Right renal pelvis (tissue), 4 donors: ENCODE results near the gene GCNT4. TPM values are rescaled to one million over a fixed set of nuclear protein-coding genes. Genes with fewer than 3 reads are reported as not detected.
"Not testable (repeated sequence)": the region's sequence is repeated elsewhere in the genome, so short reads cannot be mapped to it uniquely, and the experiment has no call there.

Source experiments
- DNase-seq, 4 donors: peaks; one replicate each; pipeline ENCODE4 v3.0.0-alpha.2; 2013; ENCODE audit warnings: low read depth in 4 of 4, low spot score in 3 of 4, missing footprints in 1 of 4
- polyA plus RNA-seq, 4 donors: library from polyadenylated mRNA; unstranded; fragments of 120-200 nt; gene quantifications; one replicate each; pipeline ENCODE4 v1.2.1, GENCODE V29; 2013; ENCODE audit not compliant: insufficient read length in 4 of 4

Gene GCNT4, protein sequence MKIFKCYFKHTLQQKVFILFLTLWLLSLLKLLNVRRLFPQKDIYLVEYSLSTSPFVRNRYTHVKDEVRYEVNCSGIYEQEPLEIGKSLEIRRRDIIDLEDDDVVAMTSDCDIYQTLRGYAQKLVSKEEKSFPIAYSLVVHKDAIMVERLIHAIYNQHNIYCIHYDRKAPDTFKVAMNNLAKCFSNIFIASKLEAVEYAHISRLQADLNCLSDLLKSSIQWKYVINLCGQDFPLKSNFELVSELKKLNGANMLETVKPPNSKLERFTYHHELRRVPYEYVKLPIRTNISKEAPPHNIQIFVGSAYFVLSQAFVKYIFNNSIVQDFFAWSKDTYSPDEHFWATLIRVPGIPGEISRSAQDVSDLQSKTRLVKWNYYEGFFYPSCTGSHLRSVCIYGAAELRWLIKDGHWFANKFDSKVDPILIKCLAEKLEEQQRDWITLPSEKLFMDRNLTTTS
- polyA plus RNA-seq, result 10 to 100 TPM; 10.6 to 23.8 (median 15.7) TPM

DNA sequence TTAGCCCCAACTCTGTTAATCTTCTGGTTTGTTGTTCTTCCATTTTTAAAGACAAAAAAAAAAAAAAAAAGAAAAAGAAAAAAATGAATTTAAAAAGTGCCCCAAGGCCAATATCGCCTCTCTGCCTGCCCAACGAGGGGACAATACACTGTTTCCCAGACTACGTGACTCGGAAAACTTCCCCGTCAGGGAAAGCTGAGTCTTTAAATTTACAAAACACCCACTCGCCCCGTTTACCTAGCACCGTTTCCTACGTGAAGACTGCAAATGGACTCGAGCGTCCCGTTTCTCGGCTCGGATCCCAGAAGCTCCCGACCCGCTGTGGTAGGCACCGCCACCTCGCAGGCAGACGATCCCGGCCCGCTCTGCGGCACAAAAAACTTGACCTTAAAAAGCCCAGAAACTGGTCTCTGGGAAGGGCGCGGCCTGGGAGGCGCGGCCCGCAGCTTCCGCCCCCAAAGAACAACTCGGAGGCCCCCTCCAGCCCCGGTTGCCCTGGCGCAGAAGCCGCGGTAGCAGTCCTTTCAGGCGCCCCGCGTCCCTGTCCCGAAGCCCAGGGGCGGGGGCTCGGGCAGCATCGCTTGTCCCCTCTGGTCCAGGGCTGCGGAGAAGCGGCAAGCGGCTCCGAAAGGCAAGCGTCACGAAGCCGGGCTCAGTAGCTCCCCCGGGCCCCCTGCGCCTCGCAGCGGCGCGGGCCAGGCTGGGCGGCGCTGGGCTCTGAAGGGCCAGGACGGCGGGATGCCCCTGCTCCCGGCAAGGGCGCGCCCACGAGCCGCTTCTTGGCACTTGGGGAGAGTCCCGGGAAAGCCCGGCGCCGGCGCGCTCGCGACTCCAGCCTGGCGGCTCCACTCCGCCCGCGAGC is at the start of gene GCNT4:
TSS of gene GCNT4 (minus strand) at position 367 of the 862 bp plus-strand sequence. CDS start 22,521 bp downstream, outside the sequence.
- DNase-seq, result peak in 1 of 4 donors; percentile 19

DNA sequence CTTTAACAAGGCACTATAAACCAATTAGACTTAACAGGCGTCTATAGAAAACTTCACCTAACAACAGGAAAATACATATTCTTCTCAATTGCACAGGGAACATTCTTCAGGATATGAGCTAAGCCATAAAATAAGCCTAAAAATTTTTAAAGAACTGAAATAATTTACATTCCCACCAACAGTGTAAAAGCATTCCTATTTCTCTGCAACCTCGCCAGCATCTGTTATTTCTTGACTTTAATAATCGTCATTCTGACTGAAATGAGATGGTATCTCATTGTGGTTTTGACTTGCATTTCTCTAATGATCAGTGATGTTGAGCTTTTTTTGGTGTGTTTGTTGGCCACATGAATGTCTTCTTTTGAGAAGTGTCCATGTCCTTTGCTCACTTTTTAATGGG is 43.6 kb upstream of the GCNT4 start:
- not testable (repeated sequence) for DNase-seq

DNA sequence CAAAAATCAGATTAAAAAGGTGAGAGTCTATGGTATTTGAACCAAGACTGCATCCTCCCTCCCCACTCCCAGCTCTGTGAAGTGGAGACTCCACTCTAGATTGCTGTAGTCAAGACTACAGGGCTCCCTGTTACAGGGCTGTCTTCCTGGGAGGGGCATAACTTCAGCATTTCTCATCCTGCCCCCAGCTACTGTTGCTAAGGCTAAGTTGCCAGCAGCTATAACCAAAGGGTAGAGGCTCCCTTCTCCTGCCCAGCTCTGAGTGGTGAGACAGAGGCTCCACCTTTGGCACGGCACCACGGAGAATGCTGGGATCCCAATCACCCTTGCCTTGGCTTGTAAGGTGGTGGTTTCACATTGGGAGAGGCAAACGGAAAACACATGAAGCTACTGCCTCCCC is 39.2 kb upstream of the GCNT4 start:
- DNase-seq, result no peak

DNA sequence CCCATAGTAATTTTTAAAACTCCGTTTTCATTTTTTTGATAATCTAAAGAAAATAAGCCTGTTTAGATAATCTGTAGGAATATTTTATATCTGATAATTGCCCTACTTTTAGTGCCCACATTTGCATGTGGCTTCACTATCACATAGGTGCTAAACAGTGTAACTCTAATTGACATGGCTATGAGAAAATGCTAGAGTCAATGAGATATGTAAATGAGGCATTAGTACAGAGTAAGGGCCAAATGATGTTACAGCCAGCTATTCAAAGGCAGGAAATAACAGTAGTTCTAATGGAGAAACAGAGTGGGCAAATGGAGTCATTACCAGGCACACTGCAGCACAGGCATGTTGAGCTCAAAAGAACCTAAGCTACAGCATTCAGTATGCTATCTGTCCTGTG is 37.3 kb upstream of the GCNT4 start:
- no peak for DNase-seq

DNA sequence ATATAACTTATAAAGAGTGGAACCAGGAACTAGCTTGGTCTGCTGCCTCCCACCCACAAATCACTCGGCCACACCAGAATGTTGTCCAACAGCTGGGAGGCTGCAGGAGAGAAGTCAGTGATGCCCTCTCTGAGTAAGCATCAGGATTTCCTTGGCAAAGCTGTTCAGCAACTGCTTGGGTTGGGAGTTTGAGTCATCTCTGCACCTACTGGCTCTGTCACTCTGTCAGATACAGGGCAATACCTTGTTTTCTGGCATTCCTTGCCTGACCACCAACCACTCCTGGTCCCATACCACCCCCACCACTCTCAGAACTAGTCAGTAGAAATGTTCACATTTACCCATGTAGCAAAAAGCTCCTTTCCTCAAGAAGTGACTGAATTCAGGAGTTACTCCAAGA is 36.8 kb upstream of the GCNT4 start:
- no peak for DNase-seq

DNA sequence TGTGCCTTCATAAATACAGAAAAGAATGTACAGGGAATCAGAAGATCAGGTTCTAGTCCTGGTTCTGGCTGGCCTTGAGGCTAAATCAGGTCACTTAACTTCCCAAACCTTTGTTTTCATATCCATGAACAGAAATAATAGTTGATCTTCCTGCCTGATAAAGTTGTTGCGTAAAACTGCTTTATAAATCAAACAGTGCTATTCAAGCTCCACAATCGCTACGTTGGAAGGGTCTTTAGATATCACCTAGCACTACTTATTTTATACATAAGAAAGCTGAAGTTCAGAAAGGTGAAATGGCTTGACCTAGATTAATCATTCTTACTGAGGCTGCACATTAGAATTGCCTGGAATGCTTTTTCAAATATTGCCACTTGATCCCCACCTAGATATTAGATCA is 36.3 kb upstream of the GCNT4 start:
- no peak for DNase-seq

DNA sequence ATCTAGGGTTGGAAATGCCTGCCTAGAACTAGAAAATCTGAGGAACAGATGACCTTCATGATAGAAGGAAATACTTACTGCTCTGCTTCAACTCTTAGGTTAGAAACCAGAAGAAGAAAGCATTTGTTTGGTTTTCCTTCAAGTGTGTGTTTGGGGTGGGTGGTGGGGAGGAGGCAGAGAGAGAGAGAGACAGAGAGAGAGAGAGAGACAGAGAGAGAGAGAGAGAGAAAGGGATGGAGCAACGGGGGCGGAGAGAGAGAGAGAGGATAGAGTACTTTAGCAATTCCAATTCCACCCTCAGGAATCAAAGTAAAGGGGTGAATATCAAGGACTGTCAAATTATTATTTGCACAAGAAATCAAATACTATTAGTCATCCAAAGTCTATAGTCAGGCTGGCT is 29.2 kb upstream of the GCNT4 start:
- no peak for DNase-seq

DNA sequence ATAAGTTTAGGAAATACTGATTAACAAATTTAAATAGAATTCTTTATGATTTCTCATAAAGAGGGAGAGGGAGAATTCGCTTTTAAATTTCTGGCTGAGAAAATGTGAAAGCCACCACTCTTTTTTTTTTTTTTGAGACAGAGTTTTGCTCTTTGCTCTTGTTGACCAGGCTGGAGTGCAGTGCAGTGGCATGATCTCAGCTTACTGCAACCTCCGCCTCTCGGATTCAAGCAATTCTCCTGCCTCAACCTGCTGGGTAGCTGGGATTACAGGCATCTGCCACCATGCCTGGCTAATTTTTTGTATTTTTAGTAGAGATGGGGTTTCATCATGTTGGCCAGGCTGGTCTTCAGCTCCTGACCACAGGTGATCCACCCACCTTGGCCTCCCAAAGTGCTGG is 27.0 kb upstream of the GCNT4 start:
- not testable (repeated sequence) for DNase-seq

DNA sequence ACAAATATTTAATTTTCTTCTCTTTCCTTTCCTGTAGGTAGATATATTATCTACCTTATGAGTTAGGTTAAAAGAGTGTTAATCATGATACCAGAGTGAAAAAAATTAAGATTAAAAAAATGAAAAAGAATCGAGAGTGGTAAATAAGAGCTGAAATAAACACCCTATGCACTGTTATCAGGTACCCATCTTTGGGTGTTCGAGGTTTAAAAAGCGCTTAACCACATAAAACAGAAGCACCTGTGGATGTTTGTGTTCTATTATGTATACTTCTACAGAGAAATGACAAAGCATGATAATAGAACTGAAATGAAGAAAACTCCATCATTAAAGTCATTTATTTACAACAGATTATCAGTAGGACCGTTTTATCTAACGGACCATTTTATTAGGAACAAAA is 25.7 kb upstream of the GCNT4 start:
- no peak for DNase-seq

DNA sequence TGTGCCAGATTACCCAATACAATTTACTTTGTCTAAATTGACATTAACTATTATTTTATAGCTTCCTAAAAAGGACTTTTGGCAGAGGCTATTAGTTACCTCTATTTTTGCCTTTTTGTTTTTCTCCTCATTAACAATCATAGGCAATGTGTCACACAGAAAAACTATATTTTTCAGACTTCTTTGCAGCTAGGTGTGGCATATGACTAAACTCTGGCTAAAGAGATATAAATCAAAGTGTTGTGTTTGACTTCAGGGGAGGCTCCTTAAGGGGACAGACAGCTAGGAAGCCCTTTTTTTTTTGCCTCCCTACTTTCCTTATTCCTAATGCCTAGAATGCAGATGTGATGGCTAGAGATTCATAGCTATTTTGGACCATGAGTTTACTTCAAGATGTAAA is 19.7 kb upstream of the GCNT4 start:
- no peak for DNase-seq

DNA sequence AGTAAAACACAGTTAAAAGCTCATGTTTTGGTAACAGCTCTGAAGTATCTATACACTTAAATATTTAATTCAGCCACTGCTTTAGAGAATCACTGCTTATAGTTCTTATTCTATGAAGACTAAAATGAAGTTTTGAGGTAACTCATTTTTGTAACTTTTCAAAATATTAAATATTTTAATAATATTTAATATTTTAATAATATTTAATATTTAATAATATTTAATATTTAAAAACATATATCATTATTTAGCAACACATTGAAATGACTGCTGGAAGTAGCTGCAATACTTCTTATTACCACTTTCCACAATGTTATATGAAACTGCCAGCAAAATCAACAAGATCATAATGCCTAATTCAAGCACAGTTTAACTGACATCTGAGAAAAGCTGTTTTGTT is 18.7 kb upstream of the GCNT4 start:
- no peak for DNase-seq

DNA sequence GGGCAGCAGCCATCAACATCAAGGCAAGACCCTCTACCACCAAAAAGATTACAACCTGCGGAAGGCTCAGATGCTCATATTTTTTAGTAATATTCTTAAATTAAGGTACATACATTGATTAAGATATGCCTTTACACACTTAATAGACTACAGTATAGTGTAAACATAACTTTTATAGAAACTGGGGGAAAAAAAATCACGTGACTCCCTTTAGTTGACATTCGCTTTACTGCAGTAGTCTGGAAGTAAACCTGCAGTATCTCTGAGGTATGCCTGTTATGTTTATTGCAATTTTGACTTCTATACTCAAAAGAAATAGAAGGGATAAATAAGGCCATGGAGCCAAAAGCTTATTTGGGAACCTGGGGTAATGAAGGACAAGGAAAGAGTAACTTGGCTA is 15.1 kb upstream of the GCNT4 start:
- no peak for DNase-seq

DNA sequence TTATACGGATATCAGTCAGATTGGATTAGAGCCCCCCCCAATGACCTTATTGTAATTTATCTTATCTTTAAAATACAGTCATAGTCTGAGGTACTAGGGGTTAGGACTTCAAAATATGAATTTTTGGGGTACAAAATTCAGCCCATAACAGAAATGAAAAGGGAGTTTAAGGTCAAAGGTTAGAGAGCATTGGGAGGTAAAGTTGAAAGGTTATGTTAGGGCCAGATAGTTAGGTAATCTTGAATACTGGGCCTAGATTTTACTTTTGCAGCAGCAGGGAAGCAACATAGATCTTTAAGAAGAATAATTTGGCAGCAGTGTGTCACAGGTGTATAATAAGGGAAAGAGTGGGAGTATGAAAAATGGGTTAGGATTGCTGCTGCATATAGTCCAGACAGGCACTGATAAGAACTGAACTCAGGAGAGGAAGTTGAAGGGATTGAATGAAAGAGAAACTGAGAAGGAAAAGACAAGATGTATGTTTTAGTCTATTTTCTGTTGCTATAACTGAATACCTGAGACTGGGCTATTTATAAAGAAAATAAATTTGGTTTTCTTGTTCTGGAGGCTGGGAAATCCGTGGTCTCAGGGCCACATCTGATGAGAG is 10.7 kb upstream of the GCNT4 start:
- no peak for DNase-seq

DNA sequence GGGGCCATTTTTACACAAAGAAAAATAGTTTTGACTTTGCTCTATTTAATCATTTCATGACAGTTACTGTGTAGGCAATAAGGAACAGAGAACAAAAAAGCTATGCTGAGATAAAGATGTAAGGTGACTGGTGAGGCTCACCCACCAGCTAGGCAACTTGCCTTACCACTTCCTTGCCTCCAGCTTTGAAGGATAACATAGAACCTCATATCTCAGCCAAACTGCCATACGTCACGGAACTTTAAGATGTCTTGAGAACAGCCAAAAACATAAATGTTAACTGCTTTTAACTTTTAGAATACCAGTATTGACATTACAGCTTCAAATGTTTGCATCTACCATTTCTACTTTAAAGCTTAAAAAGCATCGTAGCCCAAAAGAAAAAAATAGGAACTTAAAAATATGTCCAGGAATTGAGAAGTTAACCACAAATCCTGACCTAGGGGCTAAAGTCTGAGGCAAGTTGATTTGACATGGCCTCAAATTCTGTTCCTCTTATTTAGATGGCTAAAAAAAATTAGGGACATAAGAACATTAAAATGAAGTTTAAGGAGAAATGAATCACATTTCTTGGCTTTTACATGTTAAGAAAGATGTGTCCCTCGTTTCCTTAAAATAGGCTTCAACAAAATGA is 7.7 kb upstream of the GCNT4 start:
- DNase-seq, result no peak

DNA sequence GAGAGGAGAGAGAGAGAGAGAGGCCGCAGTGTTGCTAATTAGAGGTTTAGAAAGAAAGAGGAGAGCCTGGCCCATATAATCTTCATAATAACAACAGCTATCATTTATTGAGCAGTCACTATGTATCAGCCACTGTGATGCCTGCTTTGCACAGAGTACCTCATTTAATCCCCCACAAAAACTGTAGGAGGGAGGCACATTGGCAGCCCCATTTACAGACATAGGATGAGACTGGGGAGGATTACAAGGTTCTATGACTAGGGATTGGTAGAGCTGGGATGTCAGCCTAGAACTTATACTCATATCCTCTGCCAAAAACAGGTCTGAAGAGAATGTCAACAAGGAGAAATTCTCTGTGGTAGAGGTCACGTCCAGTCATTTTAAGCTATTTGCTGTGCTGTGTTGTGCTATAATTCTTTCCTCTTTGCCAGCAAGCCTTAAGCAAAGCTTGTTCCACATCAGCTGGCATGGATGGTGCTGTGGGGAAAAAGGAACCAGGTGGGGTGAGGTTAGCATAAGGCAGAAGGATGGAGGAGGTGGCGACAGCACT is 6.7 kb upstream of the GCNT4 start:
- DNase-seq, result no peak

DNA sequence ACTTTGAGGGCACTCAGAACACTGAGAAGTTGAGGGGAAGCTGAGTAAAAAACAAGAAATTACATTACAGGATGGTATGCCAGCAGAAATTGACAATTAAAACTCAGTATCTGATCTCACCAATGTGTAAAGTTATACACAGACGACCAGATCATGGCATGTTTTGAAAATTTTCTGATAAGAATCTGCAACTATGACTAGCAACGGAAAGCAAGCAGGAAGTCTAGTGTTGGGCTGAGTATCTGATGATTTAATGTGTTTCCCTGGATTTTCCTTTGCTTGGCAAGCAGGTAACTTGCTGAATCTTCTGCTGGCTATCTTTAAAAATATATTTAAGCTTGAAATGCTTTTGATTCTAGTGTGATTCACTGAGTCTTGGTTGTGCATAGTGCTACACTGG is 5.2 kb upstream of the GCNT4 start:
- no peak for DNase-seq

DNA sequence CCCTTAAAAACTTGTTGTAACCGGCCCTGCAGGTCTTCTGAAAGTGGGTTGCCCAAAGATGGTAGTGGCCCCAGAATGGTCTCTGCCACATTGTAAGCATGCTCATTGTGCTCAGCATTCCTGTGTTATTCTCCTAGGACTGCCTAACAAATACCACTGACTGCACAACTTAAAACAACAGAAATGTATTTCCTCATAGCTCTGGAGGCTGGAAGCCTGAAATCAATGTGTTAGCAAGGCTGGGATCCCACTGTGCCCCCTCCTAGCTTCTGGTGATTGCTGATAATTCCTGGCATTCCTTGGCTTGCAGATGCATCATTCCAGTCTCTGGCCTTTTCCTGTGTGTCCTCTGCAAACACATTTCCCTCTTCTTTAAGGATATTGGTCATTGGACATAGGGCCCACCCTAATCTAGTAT is 3.4 kb upstream of the GCNT4 start:
- DNase-seq, result no peak

DNA sequence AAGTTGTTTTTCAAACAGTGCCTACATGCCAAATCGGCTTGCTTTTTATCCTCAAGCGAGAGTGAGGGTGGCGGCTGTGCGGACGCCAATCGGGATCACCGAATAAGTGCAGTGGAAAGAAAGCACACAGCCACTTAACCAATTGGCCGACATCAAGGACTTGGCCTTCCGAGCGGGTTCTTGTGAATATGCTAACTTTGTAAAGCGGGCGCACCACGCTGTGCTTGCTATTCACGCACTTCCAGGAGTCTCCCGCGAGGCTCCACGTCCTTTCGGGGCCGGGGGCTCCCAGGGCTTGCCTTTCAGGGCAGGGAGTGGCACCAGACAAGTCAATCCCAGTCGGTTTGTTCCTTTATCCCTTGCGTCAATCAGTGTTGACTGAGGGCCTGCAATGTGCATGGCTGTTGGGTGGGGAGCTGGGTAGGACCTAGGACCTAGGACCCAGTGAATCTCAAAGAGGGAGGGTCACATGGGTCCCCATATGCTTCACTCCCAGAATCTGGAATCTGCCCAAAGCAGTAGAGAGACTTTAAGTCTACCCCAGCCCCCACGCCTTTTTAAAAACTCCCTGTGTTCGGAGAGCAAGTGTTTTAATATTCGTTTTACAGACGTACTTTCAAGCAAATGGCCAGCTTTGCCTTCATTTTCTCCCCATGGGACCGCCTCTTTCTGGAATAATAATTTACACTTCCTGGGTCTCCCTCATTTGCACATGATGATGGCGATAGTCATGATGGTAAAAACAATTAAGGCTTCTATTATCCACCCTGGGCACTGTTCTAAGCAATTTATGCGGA is 2.0 kb upstream of the GCNT4 start:
- DNase-seq, result peak in 1 of 4 donors; percentile 31

DNA sequence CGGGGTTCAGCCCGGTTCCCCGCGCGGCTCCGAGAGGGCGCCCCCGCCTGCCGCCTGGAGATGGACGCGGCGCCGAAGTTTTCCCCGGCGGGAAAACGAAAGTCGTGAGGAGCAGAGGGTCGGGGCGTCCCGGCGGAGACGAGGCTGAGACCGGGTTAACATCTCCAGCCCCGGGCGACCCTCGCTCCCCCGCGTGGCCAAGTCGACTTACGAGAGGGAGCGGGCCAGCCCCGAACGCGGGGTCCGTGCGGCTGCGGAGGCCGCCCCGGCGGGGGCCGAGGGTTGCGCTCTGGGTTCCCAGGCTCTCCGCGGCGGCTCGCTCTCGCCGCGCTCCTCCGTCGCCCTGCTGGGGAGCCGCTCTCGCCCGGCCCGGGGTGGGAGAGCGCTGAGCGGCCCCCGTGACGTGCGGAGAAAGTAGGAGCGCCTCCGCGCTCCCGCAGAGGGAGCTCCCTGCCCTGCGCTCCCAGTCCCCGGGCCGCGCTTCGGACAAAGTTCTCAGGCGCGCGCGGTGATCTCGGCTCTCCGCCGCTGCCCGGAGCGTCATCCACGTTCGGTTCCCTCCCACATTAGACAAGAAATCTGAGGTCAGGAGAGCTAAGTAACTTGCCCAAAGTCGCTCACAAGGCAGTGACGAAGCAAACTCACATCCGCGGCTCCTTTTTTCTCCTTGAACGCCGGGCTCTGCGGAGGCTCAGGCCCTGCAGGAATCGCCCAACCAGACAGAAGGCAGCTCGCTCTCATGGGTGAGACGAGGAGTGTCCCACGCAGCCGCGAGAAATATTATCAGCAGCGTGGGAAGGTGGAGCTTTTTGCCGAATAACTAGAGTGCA is 1.2 kb upstream of the GCNT4 start:
- DNase-seq, result peak in 1 of 4 donors; percentile 62
